ENCODE measurements around the gene CASKIN2. TPM values are rescaled to one million over a fixed set of nuclear protein-coding genes. Genes with fewer than 3 reads are reported as not detected.

The CASKIN2 gene
- total RNA-seq, 1 experiment from 2014 or later, result 40.0 TPM

DNA sequence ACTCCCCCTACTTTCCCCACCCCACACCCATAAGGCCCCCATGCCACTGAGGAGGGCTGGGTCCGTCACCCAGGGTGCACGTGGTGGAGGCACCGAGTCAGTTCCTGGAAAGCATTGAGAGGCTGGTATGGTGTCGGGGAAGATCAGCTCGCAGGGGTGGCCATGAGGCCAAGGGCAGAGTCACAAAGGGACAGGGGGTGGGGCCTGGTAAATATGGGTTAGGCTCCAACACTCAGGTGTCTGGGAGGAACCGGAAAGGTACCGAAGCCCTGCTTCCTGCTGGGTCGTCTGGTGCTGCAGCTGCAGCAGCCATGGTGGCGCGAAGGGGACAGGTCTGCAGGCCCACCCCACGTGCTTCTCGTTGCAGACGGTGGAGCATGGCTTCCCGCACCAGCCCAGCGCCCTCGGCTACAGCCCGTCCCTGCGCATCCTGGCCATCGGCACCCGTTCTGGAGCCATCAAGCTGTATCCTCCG lies 40.4 kb upstream of the CASKIN2 start:
- no TSS peak for BruUV-seq (replicated peaks)
- CTCF ChIA-PET, result interaction anchor here (0.6 kb wide), 1 partner anchor 28 kb away, joined by 3 read pairs; no protein-coding TSS in a partner anchor
- no peak for ATAC-seq
- peaks cover 60% of the 10 kb centered on the region for H3K4me1 ChIP-seq (ENCODE audit: control insufficient read depth, insufficient read depth, low read length)
- H3K4me3 ChIP-seq (ENCODE audit: low read depth in 2 of 2, low read length in 2 of 2), result no peak overlapping the region
- H3K9me3 ChIP-seq (ENCODE audit: control insufficient read depth, insufficient read depth, low read depth, low read length), result no peaks in the 10 kb centered on the region
- no peaks in the 10 kb centered on the region for H3K27me3 ChIP-seq (ENCODE audit: control insufficient read depth, insufficient read depth, low read length)
- no peak for TF ChIP-seq CTCF (IDR thresholded peaks at IDR 0.05)
- TF ChIP-seq REST (IDR thresholded peaks at IDR 0.05; ENCODE audit: insufficient read depth in 1 of 2, low read depth in 2 of 2, low read length in 1 of 2), result no peak
- no peak for TF ChIP-seq SIN3A (IDR thresholded peaks at IDR 0.05; ENCODE audit: borderline replicate concordance, insufficient read depth, low read depth, low read length)
- TF ChIP-seq TCF7L2 (IDR thresholded peaks at IDR 0.05; ENCODE audit: low read depth, low read length), result no peak
- TF ChIP-seq POLR2AphosphoS5 (IDR thresholded peaks at IDR 0.05; ENCODE audit: low read depth, low read length), result no peak
- intact Hi-C loops (cut with micrococcal nuclease; ENCODE audit: unreplicated experiment) (no loop called here), in situ Hi-C loops (cut with HindIII; ENCODE audit: low pct_unique_long_range_greater_than_20kb, low sequenced_read_pairs) (no loop called here)
- peak overlapping the region; percentile 82 for H3K27ac ChIP-seq (ENCODE audit: low read length)
- no peak for DNase-seq (ENCODE audit: low read depth, low spot score)
- POLR2A ChIA-PET, result interaction anchor here (0.7 kb wide), 1 partner anchor 315 kb away, joined by 3 read pairs; no protein-coding TSS in a partner anchor
- H3K36me3 ChIP-seq (ENCODE audit: control insufficient read depth, insufficient read depth, low read length), result no peaks in the 10 kb centered on the region

DNA sequence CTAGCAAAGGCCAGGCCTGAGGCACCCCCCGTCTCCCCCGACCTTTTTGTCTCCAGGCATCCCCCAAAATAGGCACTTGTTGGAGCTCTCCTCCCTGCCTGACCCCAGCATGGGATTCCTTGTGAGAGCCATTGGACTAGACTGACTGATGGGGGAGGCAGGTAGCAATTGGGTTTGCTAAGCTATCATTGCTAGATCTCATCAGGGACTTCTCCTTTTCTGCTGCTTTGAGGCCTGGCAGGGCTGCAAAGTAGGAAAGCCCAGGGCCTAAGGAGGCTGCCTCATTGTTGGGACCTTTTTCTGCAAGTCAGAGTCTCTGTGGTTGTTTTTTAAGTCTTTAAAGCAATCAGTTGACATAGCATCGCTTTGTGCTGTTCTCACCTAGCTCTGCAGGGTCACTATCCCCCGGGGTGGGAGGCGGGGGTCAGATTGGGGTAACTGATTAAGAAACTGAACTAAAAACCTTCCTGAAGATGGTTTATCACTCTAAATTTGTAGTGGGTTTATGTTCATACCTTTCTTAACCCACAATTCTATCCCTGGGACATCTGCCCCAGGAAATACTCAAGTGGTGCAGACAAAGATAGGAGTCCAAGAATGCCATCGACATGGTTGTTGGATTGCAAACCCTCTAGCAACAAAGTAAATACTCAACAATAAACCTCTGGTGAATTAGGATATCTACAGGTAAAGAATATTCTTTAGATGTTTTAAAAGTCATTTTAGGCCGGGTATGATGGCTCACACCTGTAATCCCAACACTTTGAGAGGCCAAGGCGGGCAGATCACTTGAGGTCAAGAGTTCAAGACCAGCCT lies 38.2 kb upstream of the CASKIN2 start:
- ChIA-PET CTCF (interaction anchor here (1.1 kb wide), 1 partner anchor 29 kb away, joined by 7 read pairs; the partner anchor contains the start of gene LLGL2), POLR2A (no interaction called here)
- in situ Hi-C loops (cut with HindIII; ENCODE audit: low pct_unique_long_range_greater_than_20kb, low sequenced_read_pairs), result no loop called here
- H3K27me3 ChIP-seq (ENCODE audit: control insufficient read depth, insufficient read depth, low read length), result no peaks in the 10 kb centered on the region
- H3K27ac ChIP-seq (ENCODE audit: low read length), result peak overlapping the region; percentile 72
- no TSS peak for BruUV-seq (replicated peaks)
- TF ChIP-seq SIN3A (IDR thresholded peaks at IDR 0.05; ENCODE audit: borderline replicate concordance, insufficient read depth, low read depth, low read length), result no peak
- TF ChIP-seq POLR2AphosphoS5 (IDR thresholded peaks at IDR 0.05; ENCODE audit: low read depth, low read length), result no peak
- TF ChIP-seq REST (IDR thresholded peaks at IDR 0.05; ENCODE audit: insufficient read depth in 1 of 2, low read depth in 2 of 2, low read length in 1 of 2), result no peak
- TF ChIP-seq CTCF (IDR thresholded peaks at IDR 0.05), result no peak
- TF ChIP-seq TCF7L2 (IDR thresholded peaks at IDR 0.05; ENCODE audit: low read depth, low read length), result no peak
- DNase-seq (ENCODE audit: low read depth, low spot score) (no peak), ATAC-seq (no peak)
- intact Hi-C loops (cut with micrococcal nuclease; ENCODE audit: unreplicated experiment), result no loop called here
- no peak overlapping the region for H3K4me3 ChIP-seq (ENCODE audit: low read depth in 2 of 2, low read length in 2 of 2)
- H3K36me3 ChIP-seq (ENCODE audit: control insufficient read depth, insufficient read depth, low read length), result no peaks in the 10 kb centered on the region
- no peaks in the 10 kb centered on the region for H3K9me3 ChIP-seq (ENCODE audit: control insufficient read depth, insufficient read depth, low read depth, low read length)
- peaks cover 53% of the 10 kb centered on the region for H3K4me1 ChIP-seq (ENCODE audit: control insufficient read depth, insufficient read depth, low read length)

Measured in Panc1 (cell line).